IMR-90 (cell line): Measurements from ENCODE around the gene TOR4A.

ENCODE experiments used
- MAFK ChIP-seq: IDR thresholded peaks from 2 replicates; pipeline ENCODE4 v1.6.1; 2012; ENCODE audit warnings: low read depth, low read length, improper control_type of control experiment
- NFE2L2 ChIP-seq: fragments of 150-350 bp; IDR thresholded peaks from 2 replicates; pipeline ENCODE4 v1.6.1; 2016; ENCODE audit warnings: low read depth, mild to moderate bottlenecking, low read length
- POLR2A ChIP-seq: IDR thresholded peaks from 2 replicates; pipeline ENCODE4 v1.6.1; 2012; ENCODE audit warnings: mild to moderate bottlenecking, low read depth, low read length
- RAD21 ChIP-seq: IDR thresholded peaks from 2 replicates; pipeline ENCODE4 v1.6.1; 2012; ENCODE audit warnings: low read length, improper control_type of control experiment
- RCOR1 ChIP-seq: IDR thresholded peaks from 2 replicates; pipeline ENCODE4 v1.6.1; 2012; ENCODE audit warnings: mild to moderate bottlenecking, low read length, improper control_type of control experiment; ENCODE audit not compliant: insufficient replicate concordance
- RFX5 ChIP-seq: IDR thresholded peaks from 2 replicates; pipeline ENCODE4 v1.8.0; 2012; ENCODE audit warnings: low read depth, mild to moderate bottlenecking, low read length, moderate library complexity
- TF ChIP-seq, protein P1 (sequence below): conservative IDR thresholded peaks from 2 replicates; pipeline ENCODE4 v1.5.1; 2012; ENCODE audit warnings: mild to moderate bottlenecking, low read depth, low read length, improper control_type of control experiment
- TF ChIP-seq, protein P2 (sequence below): fragments of 150-350 bp; IDR thresholded peaks from 2 replicates; pipeline ENCODE4 v1.6.1; 2017; ENCODE audit warnings: mild to moderate bottlenecking, antibody characterized with exemption, low read length, low read depth

DNA sequence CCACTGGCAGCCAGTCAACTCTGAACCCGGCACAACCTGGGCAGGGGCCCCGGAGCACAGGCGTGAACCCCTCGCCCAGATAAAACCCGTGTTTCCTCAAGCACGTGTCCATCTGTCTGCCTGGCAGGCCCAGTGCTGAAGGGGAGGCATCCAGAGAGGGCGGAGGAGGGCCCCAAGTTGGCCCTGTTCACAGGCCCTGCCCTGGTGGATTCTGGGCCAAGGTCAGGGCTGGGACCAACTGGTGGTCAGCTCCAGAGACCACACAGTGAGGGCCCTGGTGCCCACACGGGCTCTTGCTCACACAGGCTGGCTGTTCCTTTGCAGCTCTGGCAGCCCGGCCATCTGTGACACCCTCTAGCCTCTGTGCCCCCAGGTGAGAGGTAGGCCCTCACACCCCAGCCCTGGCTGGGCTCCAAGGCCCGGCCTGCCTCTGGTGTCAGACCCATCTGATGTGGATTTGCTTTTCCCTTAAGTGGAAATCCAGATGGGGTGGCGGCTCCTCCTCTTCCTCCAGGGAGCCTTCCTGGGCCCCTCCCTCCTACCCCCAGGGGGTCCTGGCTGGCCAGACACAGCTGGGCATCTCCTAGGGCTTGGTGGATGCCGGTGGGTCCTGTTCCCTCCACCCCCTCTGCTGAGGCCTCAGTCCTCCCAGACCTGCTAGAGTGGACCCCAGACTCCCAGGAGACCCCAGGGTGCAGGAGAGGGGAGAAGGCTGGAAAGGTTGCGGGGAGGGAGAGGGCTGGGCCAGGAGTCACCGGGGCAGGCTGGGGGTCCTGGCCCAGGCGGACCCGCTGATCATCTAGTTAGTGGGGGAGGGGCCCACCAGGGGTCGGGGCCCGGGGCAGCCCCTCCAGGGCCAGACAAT lies 27.0 kb upstream of the TOR4A start:
- TF ChIP-seq, protein P1, sequence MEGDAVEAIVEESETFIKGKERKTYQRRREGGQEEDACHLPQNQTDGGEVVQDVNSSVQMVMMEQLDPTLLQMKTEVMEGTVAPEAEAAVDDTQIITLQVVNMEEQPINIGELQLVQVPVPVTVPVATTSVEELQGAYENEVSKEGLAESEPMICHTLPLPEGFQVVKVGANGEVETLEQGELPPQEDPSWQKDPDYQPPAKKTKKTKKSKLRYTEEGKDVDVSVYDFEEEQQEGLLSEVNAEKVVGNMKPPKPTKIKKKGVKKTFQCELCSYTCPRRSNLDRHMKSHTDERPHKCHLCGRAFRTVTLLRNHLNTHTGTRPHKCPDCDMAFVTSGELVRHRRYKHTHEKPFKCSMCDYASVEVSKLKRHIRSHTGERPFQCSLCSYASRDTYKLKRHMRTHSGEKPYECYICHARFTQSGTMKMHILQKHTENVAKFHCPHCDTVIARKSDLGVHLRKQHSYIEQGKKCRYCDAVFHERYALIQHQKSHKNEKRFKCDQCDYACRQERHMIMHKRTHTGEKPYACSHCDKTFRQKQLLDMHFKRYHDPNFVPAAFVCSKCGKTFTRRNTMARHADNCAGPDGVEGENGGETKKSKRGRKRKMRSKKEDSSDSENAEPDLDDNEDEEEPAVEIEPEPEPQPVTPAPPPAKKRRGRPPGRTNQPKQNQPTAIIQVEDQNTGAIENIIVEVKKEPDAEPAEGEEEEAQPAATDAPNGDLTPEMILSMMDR, result no peak
- TF ChIP-seq POLR2A (no peak), RAD21 (no peak), RCOR1 (no peak), NFE2L2 (no peak), MAFK (no peak), RFX5 (no peak)
- TF ChIP-seq, protein P2, sequence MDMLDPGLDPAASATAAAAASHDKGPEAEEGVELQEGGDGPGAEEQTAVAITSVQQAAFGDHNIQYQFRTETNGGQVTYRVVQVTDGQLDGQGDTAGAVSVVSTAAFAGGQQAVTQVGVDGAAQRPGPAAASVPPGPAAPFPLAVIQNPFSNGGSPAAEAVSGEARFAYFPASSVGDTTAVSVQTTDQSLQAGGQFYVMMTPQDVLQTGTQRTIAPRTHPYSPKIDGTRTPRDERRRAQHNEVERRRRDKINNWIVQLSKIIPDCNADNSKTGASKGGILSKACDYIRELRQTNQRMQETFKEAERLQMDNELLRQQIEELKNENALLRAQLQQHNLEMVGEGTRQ, result no peak
